Liver (tissue), 3 donors: ENCODE measurements around the gene ABCB6.

Experiments used
- EGR1 ChIP-seq, 2 donors: IDR thresholded peaks; 2 replicates each; pipeline ENCODE4 v1.6.1; 2016 to 2018; ENCODE audit warnings: antibody characterized with exemption in 2 of 2, low read depth in 2 of 2
- FOXA2 ChIP-seq: IDR thresholded peaks from 2 replicates; pipeline ENCODE4 v1.6.1; 2016; ENCODE audit warnings: antibody characterized with exemption
- GABPA ChIP-seq, 2 donors: IDR thresholded peaks in 1 of 2; conservative IDR thresholded peaks in 1 of 2; 2 replicates each; pipeline ENCODE4 v1.6.1; 2016; ENCODE audit warnings: antibody characterized with exemption in 2 of 2, mild to moderate bottlenecking in 1 of 2, moderate library complexity in 1 of 2
- JUND ChIP-seq, 2 donors: IDR thresholded peaks; 2 replicates each; pipeline ENCODE4 v1.6.1; 2016; ENCODE audit warnings: antibody characterized with exemption in 2 of 2
- MAX ChIP-seq: IDR thresholded peaks from 2 replicates; pipeline ENCODE4 v1.6.1; 2016; ENCODE audit warnings: antibody characterized with exemption
- RAD21 ChIP-seq, 2 donors: IDR thresholded peaks; 2 replicates each; pipeline ENCODE4 v1.6.1; 2016; ENCODE audit warnings: antibody characterized with exemption in 2 of 2, mild to moderate bottlenecking in 2 of 2
- REST ChIP-seq: IDR thresholded peaks from 2 replicates; pipeline ENCODE4 v1.6.1; 2016; ENCODE audit warnings: antibody characterized with exemption, mild to moderate bottlenecking
- SP1 ChIP-seq: IDR thresholded peaks from 2 replicates; pipeline ENCODE4 v1.6.1; 2018; ENCODE audit warnings: antibody characterized with exemption, mild to moderate bottlenecking
- TAF1 ChIP-seq: conservative IDR thresholded peaks from 2 replicates; pipeline ENCODE4 v1.6.1; 2016; ENCODE audit warnings: antibody characterized with exemption, mild to moderate bottlenecking
- YY1 ChIP-seq: IDR thresholded peaks from 2 replicates; pipeline ENCODE4 v1.6.1; 2016; ENCODE audit warnings: antibody characterized with exemption, mild to moderate bottlenecking
- ZBTB33 ChIP-seq: IDR thresholded peaks from 2 replicates; pipeline ENCODE4 v1.6.1; 2016; ENCODE audit warnings: antibody characterized with exemption
- TF ChIP-seq, protein P1 (sequence below): fragments of 150-350 bp; IDR thresholded peaks from 2 replicates; pipeline ENCODE4 v1.5.1; 2017; ENCODE audit warnings: improper control_type of control experiment, low read depth, low read length; ENCODE audit not compliant: missing input control
- TF ChIP-seq, protein P2 (sequence below): IDR thresholded peaks from 2 replicates; pipeline ENCODE4 v1.6.1; 2016; ENCODE audit warnings: antibody characterized with exemption
- donor health status: healthy.
- donor health status: healthy.

- no peak for TF ChIP-seq TAF1
- TF ChIP-seq, protein P1, sequence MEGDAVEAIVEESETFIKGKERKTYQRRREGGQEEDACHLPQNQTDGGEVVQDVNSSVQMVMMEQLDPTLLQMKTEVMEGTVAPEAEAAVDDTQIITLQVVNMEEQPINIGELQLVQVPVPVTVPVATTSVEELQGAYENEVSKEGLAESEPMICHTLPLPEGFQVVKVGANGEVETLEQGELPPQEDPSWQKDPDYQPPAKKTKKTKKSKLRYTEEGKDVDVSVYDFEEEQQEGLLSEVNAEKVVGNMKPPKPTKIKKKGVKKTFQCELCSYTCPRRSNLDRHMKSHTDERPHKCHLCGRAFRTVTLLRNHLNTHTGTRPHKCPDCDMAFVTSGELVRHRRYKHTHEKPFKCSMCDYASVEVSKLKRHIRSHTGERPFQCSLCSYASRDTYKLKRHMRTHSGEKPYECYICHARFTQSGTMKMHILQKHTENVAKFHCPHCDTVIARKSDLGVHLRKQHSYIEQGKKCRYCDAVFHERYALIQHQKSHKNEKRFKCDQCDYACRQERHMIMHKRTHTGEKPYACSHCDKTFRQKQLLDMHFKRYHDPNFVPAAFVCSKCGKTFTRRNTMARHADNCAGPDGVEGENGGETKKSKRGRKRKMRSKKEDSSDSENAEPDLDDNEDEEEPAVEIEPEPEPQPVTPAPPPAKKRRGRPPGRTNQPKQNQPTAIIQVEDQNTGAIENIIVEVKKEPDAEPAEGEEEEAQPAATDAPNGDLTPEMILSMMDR = no peak
- TF ChIP-seq YY1 = no peak
- no peak for TF ChIP-seq JUND (IDR thresholded peaks at IDR 0.05)
- no peak for TF ChIP-seq RAD21 (IDR thresholded peaks at IDR 0.05)
- TF ChIP-seq, protein P2, sequence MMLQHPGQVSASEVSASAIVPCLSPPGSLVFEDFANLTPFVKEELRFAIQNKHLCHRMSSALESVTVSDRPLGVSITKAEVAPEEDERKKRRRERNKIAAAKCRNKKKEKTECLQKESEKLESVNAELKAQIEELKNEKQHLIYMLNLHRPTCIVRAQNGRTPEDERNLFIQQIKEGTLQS = no peak
- TF ChIP-seq GABPA (IDR thresholded peaks at IDR 0.05 in 1 of 2, conservative IDR thresholded peaks at IDR 0.05 in 1 of 2) = no peak
- no peak for TF ChIP-seq FOXA2
- no peak for TF ChIP-seq REST
- TF ChIP-seq MAX = no peak
- no peak for TF ChIP-seq SP1
- TF ChIP-seq ZBTB33 = no peak
- TF ChIP-seq EGR1 (IDR thresholded peaks at IDR 0.05; ENCODE audit: low read depth in 2 of 2) = no peak
Observed at GRCh38 chr2:219210886-219211362, 7.8 kb downstream of the ABCB6 start.
